NCI-H2107 treated with DMSO at 0.1 percent for 48 hours (cell line): Measurements from ENCODE around the gene BNIP3.
"Not testable (repeated sequence)": the region's sequence is repeated elsewhere in the genome, so short reads cannot be mapped to it uniquely, and the experiment has no call there.

Experiments used
- DNase-seq: peaks from one replicate; lab custom pipeline; 2025; ENCODE audit not compliant: unreplicated experiment; lab: John Stamatoyannopoulos, UW

Gene BNIP3

GRCh38 chr10:132002004-132002403, 20.3 kb upstream of the BNIP3 start:
- DNase-seq, result no peak

- peak; percentile 55 for DNase-seq
Observed at GRCh38 chr10:132001238-132001972, 19.7 kb upstream of the BNIP3 start.

DNA sequence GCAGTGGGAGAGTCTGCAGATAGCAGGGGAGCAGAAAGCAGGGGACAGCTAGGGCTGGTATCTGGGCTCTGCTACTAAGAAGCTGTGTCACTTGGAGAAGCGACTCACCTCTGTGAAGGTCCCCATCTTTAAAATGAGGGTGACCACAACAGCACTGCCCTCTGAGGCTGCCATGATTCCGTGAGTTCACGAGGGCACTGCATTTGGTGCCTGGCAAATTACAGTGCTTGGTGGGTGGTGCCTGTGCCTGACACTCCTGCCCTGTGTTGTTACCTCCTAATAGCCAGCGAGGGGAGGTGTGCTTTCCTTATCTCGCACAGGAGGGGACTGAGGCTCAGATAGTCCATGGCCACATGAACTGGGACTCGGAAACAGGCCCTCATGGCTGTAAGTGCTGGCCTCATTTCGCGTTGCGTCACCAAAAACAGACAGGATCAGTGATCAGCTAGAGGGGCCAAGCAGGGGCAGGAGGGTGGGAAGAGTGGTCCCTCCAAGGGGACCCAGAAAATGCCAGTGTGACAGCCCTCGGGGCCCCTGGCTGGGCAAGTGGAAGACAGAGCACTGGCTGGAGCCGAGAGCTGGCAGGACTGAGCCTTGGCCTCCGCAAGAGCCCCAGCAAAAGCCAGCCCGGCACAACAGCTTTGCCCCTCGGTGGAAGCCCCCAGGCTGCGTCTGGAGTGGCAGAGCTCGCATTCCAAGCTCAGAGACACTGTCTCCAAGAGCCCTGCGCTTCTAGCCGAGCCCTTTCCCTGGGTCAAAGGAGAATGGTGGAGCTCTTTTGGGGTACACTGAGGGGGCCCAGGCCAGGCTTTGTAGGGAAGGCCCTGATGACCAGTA, 17.3 kb upstream of the BNIP3 start:
- DNase-seq, result no peak

- DNase-seq, result no peak
Observed at GRCh38 chr10:131998050-131998844, 16.5 kb upstream of the BNIP3 start.

- peak; percentile 53 for DNase-seq
Observed at GRCh38 chr10:131997366-131998049, 15.8 kb upstream of the BNIP3 start.

DNA sequence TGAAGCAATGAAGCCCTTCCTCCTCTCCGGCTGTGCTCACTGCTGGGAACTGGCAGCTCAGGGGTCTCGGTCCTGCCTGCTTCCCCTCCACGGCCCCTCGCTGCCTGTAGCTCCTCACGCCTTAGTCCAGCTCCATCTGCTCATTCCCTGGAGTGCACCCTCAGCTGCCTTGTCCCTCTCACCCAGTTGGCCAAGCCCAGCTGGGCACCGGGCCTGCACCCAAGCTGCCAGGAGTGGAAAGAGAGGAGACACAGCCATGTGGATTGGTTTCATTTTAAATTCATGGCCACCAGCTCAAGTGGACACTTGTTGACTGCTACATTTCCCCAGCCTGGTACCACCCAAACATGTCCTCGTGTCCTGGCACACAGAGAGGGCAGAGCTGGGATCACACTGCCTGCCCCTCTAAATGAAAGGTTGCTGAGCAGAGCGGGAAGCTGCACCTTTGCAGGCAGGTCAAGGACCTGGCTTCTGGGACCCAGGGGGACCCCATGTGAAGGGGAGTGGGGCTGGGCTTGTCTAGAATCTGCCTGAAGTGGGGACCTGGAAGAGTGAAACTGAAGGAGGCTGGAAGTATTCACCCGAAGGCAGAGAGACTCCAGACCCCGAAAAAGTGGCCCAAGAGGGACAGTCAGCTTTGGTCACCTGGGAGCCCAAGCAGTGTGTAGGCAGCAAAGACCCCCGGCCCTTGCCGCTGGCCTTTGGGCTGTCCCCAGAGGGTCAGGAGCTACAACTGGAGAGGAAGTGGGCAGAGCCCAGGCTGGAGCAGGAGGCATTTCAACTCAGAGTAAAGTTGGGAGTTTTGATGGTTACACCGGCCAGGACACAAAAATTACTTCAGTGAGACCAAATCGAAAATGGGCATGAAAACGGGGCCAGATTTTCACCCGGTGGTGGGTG, 15.0 kb upstream of the BNIP3 start:
- no peak for DNase-seq

DNA sequence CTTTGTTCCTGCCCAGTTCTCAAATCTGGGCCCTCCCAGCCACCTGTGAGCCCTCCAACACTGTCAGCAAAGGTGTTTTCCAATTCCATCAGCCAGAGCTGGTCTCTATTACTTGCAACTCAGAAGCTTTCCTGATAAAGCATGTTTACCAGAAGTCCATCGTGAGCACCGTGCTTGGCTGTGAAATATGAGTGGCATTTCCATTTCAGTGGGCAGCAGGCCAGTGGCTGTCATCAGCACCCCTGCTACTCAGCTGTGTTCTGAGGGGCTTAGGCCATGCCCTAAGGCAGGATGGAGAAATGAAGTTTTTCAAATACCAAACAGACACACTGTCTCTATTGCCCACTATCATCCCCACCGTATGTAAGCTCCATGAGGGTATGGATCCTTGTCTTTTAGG, 12.7 kb upstream of the BNIP3 start:
- DNase-seq, result no peak

GRCh38 chr10:131993275-131993674, 11.6 kb upstream of the BNIP3 start:
- no peak for DNase-seq

GRCh38 chr10:131991726-131992125, 10.0 kb upstream of the BNIP3 start:
- DNase-seq, result no peak

GRCh38 chr10:131987786-131988185, 6.1 kb upstream of the BNIP3 start:
- DNase-seq, result not testable (repeated sequence)

- not testable (repeated sequence) for DNase-seq
Observed at GRCh38 chr10:131987301-131987700, 5.6 kb upstream of the BNIP3 start.

- DNase-seq, result not testable (repeated sequence)
Observed at GRCh38 chr10:131986851-131987250, 5.1 kb upstream of the BNIP3 start.

DNA sequence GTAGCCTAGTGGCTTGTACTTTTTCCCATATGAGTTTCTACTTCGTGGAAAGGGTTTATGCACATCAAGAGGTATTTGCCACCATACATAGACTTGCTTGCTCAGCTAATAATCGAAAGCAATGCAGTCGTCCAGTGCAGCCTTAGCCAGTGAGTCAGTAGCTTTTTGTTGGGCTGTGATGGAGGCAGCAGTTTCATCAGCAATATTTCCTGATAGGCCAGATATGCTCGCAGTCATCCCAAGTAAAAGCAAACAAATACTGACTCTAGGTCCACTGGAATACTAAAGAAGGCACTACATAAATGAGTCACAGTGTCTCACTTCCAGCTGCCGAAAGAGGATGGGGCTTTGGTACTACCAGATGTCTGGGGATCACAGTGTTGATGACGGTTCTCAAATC, 2.1 kb upstream of the BNIP3 start:
- no peak for DNase-seq

DNA sequence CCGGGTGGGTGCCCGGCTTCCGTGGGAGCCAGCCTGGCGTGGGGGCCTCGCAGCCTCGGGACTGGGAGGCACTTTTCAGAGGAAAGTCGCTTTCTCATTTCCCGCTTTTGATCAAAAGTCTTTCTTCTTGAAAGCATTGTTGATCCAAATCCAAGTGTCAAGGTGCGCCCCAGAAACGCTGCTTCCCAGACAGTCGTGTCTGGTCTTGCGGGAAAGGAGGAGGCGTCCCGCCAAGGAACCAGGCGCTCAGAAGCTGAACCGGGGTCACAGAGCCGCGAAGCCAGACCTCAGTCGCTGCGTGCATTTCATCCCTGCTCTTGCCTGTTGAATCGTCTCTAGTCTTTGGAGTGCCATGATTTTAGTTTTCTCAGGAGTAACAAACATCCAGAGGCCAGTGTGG, 1.1 kb upstream of the BNIP3 start:
- DNase-seq, result no peak

- DNase-seq, result no peak
Observed at GRCh38 chr10:131982185-131982756, 548 bp upstream of the BNIP3 start.

GRCh38 chr10:131980761-131981428, 828 bp downstream of the BNIP3 start:
- DNase-seq, result no peak

DNA sequence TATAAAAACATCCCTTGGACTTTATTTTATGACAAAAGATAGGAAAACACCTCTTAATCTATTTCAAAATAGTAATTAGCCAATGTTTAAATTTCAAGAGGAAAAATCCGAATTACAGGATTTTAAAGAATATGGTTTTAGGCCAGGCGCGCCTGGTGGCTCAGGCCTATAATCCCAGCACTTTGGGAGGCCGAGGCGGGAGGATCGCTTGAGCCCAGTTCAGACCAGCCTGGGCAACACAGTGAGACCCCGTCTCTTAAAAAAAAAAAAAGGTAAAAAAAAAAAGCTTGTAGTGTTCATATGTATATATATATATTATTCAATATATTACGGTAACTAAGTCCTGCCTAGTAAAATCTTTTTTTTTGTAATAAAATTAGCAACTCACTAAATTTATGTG, 1.4 kb downstream of the BNIP3 start:
- no peak for DNase-seq

GRCh38 chr10:131979821-131980270, 1.9 kb downstream of the BNIP3 start:
- no peak for DNase-seq

DNA sequence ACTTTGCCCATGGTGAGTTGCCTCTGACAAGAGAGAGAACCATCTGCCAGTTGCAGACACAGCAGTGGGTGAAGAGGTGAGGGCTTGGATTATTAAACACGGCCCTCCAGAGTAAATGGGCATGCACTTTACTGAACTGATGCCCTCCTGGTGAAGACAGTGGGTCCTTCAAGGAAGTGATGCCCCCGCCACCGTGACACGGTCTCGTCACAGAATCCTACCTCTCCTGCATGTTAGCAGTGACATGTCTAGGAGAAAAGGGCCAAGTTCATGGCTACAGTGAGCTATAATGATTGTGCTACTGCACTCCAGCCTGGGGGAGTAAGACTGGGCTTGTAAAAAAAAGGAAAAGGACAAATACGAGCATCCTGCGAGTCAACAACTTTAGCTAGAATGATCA, 2.4 kb downstream of the BNIP3 start:
- no peak for DNase-seq
